Germinal center (tissue), 1 donor: ENCODE results near the gene PIGK.

Source experiments
- DNase-seq: peaks from one replicate; pipeline ENCODE4 v3.0.0; 2012; ENCODE audit warnings: mixed read lengths, low spot score

Gene PIGK

DNA sequence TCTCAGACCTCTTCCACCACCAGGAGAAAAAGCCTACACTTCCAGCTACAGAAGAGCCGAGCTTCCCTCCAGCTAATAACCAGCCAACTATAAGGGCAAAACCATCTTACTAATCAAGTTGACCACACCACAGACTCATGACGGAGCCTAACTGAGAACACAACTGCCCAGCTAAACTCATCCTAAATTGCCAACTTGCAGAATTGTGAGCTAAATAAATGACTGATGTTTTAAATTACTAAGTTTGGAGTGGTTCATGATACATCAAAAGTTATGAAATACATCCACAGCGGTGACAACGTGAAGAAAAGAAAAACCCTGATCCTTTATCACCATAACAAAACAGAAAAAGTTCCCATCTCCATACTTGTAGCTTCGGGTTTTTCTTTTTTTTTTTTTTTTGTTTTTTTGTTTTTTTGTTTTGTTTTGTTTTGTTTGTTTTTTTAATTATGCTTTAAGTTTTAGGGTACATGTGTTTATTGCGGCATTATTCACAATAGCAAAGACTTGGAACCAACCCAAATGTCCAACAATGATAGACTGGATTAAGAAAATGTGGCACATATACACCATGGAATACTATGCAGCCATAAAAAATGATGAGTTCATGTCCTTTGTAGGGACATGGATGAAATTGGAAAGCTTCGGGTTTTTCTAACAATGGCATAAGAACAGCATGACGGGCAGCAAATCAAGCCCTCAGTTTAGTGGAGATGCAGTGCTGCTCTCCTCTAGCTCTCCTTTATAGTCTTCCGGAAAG lies 122.6 kb downstream of the PIGK start:
- no peak for DNase-seq

DNA sequence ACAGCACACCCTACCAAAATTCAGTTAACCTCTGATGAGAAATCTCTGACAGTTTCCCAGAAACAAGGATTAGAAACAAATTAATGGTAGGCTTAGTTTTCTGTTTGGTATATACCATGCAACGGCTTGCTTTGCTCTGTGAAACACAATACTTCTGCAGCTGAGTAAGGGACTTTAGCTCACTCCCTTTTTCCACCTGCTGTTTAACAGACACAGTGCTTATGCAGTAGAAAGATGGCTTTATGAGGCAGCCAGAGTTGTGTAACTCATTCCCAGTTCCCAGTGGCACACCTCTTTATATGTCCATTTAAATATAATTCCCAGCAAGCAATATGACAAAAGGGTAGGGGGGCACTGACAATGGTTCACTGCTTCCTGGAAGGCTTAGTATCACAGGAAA lies 124.0 kb downstream of the PIGK start:
- no peak for DNase-seq

DNA sequence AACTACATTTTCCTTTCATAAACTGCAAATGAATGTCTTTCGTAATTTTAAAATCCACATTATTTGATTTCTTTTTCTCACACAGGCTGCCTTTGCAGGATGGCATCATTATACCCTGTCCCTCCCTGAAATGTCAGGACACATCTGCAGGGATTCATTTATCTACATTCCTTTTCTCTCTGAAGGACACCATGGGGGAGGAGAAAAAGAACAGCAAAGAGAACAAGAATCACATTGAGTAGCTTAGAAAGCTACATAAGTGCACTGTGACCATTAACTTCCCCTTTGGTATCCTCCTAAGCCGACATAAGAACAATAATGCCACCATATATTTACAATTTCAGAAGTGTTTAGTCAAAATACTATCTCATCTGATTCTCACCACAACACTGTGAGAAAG lies 129.5 kb downstream of the PIGK start:
- no peak for DNase-seq

DNA sequence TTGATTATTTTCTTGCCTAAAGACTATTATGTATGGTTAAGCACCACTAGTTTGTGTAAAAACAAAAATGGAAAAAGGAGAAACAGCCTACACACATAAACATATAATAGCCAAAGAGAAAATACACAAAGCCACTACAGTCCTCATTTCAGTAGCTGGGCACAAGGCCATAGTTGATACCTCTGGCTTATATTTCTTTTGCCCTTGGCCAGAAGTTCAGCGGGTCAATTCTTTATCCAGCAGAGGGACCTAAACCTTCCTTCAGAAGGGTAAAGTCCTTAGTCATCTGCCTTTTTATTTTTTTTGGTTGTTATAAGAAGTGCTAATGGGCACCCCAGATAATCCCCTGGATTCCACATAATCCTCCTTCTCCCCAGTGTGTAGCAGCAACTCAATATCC lies 134.1 kb downstream of the PIGK start:
- no peak for DNase-seq

DNA sequence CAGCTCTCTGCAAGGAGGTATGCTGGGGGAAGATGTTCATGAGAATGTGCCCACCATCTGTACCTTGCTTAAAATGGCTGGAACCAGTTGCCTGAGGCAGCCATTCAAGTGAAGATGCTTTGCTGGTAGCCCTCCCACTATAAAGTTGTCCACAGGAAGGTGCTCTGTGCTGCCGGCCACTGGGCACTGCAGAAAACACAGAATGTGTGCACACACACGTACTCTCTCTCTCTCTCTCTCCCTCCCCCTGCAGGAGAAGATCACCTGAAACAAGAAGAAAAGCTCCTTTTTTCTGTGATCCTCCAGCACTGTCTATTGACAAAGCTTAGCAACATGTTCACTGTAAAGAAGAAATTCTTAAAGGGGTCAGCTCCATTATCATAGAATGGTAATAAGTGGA lies 134.8 kb downstream of the PIGK start:
- no peak for DNase-seq

DNA sequence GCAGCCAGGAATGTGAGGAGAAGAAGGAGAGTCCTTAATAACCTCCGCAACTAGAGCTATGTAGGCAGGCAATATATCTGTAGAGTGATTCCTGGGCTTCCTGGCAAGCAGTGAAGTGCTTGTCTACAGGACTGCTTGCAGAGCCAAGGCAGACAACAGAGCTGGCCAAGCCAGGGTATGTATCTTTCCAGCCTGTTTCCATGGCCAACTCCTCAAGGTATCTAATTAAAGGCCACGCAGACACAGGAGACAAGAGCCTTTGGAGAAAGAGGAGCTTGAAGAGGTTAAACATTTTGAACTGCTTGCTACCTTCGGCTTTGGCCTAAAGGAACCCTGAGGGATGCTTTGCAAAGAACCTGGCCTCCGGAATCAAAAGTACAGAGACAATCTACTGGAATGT lies 137.4 kb downstream of the PIGK start:
- no peak for DNase-seq

DNA sequence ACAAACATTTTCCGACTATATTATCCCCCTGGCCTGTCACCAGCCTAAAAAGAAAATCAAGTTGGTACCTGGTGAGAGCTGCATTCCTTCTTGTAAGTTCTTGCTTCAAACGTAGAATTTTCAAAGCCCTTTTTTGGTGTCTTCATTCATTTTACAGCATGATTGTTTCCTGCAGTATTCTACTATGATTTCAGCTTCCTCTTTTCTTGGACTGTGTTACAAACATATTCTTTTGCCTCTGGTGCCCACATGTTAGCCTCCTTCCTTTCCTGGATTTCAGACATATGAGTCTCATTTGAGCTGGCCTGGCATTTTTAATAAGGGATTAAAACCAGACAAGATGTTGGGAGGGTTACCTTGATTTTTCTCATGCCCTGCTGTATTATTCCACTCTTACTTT lies 142.5 kb downstream of the PIGK start:
- DNase-seq = no peak

DNA sequence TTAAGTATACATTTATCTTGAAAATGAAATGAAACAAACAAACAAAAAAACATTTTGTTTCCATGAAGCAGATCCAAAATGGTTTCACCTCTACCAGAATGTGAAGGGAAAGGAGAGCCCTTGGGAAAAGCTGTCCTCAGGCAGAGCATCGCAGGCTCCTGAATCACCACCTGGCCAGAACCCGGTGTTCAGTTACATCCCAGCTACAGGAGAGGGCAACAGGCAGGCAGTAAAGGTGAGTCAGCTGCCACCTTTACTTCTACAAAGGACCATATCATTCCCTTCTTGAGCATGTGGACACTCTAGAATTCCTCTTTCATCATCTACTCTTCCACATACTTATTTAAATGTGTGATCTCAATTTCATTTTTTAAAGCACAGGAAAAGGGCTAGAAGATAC lies 151.2 kb downstream of the PIGK start:
- no peak for DNase-seq

DNA sequence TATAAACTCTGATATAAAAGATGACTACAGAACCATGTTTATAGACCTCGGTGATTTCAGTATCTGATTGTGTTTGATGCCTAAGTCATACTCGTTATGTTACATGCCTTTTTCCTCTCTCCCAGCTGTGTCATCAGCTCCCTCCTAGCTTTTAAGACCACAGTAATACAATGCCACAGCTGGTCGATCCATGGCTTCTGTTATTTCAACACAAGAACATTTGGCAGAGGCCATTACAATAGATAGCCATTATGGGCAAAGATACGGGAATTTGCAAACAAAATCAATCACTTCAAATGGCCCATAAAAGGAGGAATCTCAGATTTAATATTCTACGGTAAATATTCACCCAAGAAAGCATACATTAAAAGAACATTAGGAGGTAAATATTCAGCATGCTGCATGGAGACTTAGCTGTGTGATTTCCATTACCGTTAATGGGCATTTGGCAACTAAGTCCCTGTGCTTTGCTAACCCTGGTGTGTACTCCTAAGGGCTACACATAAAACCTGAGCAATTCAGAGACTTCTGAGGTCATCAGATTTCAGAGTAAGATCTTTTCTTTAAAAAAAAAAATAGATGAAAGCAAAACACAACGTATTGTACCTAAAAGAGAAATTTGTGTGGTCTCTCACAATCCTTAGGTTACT lies 153.4 kb downstream of the PIGK start:
- no peak for DNase-seq

DNA sequence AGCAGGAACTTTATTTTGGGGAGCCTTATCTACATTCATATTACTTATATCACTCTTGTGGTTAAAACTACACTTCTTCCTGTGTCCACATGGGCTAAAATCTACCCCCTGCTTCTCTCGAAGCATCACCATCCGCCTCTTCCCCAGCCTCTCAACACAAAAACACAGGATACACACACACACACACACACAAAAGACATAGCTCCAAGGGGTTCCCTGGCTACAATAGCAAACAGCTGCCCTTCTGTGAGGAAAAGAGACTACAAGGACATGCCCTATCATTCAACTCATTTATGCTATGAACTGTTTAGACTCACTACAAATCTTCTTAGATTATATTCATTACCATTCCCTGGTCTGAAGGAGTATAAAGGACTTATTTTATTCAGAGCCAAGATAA lies 155.0 kb downstream of the PIGK start:
- DNase-seq = no peak

DNA sequence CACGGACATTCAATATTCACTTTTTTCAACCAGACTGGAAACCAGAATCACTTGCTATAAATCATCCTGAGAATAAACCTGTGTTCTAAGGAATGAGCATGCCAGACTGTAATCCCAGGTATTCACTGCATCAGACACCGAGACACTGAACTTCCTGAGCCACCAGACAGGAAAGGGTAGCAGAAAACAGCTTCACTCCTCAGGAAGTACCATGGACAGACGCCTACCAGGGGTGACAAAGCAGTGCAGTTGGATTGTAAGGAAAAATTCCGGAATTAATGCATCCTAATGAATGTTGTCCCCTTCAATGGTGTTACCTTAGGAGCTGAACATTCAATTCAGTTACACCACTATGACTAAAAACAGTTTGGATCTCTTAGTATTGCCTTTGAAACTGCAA lies 156.1 kb downstream of the PIGK start:
- DNase-seq = no peak

DNA sequence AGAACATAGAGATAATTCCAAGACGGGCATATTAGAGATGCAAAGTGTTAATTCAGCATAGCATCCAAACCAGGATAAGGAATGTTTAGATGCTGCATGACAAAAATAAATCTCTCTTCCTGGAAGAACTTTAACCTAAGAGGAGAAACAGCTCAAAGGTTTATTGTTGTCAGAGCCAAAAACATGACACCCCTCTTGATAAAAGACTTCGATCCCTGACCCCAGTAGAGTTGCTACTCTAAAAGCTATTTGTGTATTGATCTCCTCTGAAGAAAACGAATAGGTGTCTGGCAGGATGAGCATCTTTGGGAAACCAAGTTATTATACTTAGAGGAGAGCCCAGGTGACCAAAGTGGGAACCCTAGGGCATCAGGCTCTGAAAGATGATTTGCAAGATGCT lies 158.1 kb downstream of the PIGK start:
- no peak for DNase-seq

DNA sequence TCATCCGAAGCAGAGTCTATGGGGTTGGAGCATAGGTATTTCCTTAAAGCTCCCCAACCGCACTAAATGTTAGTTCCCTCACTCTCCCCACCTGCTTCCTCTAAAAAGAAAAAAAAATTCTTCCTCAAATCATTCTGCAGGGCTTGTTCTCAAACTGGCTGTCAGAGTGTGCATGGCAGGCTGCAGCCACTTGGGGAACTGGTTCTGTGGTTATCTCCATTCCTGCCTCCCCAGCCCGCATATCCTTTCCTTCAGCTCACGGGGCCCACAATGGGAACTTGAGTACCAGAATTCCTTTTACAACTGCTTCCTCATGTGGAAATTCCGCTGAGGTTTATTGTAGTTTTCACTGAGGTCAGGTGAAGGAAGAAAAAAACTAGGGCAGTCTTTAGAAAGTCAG lies 159.2 kb downstream of the PIGK start:
- no peak for DNase-seq

DNA sequence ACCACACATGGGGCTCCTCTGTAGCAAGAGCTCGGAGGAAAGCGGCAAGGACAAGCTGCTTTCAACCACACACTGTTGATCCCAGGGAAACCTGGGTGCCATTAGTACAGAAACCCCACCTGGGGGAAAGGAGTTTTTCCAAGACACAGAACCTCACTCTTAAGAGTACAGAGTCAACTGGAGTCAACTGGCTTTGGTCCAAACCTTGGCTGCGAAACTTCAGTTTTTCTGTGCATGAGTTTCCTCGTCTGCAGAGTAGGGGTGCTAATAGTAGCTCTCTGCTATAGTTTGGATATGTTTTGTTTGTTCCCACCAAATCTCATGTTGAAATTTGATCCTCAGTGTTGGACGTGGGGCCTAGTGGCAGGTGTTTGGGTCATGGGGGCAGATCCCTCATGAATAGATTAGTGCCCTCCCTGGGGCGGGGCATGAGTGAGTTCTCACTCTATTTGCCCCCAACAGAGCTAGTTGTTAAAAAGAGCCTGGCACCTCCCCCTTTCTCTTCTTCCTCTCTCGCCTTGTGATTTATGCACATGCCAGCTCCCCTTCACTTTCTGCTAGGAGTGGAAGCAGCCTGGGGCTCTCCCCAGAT lies 161.1 kb downstream of the PIGK start:
- no peak for DNase-seq

DNA sequence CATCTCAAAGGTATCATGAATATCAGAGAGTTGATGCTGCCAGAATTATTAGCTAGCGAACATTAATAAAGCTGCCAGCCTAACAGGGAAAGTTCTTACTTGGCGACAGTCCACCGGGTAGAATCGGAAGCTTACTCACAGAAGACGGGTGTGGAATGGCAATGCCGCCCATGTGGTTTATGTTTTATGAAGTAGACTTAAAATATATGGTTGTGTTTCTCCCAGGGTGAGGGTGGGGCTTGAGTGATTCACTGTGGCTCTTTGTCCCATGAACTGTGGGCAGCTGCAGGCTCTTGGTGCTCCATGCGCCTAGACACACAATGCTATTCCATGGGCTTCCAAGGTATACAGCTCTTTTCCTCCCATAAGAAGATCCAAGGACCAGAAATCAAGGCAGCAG lies 162.7 kb downstream of the PIGK start:
- no peak for DNase-seq

DNA sequence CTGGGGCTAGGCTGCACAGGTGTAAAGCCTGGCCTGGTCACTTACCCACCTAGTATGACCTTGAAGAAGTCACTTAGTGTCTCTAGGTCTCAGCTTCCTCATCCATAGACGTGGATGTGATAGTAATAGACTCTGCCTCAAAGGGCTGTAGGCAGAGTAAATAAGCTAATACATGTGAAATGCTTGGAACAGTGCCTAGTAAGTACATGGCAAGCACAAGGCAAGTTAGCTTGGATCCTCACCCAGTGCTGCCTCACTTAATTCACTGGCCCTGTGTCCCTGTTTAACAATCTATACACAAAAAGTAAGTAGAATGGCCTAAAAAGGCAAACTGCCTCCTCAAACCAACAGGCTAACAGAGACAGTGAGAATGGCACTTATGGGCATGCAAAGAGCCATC lies 167.8 kb downstream of the PIGK start:
- DNase-seq = no peak

DNA sequence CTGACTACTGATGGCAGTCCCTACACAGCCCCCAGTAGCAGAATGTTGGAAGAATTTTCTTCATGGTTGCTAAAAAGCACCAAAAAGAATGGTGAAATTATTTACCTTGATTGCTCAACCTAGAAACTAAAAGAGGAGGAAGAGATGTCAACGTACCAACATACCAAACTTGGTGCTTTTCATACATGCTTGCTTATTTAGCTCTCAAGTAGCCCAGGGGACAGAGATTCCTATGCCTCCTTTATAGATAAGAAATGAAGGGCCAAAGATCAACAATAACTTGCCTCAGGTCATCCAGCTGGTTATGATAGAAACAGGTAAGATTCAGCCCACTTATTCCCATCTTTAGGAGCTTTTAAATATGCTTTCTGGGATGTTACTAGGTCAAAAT lies 170.6 kb downstream of the PIGK start:
- no peak for DNase-seq

DNA sequence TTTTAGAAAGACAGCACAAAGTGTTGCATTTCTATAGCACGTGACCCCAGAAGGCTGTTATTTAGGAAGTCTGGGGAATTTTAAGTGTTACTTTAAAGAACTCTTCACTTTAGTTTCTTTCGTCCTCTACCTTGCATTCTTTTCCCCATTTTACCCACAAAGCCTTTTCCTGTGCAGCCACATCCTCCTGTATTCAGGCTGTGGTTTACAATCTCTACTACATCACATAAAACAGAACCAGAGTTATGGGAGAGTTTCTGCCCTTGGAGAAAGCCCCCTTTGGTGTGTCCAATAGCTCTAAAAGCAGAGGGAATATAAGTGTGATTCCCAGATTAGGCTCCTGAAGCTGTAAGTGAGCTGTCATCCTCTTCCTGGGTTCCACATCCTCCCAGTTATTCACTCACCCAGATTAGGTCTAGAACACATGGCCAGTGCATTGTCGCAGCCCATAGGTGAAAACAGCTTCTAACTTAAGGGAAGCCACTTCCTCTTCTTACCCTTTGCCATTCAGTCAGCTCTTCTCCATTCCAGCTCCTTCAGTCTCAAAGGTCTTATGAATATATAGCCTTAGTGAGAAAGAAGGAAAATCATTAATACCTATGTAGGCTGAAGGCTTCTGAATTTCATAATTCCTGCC lies 171.1 kb downstream of the PIGK start:
- DNase-seq = no peak

DNA sequence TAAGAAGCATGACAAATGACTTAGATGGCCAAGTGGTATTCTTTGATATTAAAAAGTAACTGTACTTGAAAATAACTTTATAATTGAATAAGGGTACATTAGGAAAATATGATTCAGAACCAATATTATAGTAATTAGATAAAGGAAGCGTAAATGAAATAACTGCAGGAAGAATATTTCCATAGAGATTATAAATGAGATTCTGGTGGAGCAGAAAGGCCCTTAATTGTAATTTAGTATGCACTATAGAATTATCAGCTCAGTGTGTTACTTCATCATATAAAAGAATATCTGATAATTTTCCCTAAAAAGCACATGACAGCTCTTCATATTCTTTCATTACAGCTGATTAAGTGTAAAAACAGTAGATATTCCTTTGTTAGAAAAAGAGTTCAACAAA lies 171.7 kb downstream of the PIGK start:
- no peak for DNase-seq

DNA sequence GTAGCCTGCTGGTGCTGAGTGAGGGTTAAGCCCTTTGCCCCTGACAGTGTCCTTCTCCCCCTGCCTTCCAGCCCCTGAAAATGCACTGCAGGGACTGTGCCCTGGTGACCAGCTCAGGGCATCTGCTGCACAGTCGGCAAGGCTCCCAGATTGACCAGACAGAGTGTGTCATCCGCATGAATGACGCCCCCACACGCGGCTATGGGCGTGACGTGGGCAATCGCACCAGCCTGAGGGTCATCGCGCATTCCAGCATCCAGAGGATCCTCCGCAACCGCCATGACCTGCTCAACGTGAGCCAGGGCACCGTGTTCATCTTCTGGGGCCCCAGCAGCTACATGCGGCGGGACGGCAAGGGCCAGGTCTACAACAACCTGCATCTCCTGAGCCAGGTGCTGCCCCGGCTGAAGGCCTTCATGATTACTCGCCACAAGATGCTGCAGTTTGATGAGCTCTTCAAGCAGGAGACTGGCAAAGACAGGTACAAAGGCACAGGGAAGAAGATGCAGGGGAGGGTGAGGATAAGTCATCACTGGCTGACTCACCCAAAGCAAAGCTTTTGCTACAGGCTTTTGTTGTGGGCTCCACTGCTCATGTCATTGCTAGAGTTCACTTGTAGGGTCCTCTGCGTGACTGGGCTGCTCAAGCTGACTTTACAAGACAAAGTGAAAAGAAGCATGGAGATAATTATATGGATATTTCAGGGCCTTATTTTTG lies 174.9 kb downstream of the PIGK start:
- DNase-seq = no peak

DNA sequence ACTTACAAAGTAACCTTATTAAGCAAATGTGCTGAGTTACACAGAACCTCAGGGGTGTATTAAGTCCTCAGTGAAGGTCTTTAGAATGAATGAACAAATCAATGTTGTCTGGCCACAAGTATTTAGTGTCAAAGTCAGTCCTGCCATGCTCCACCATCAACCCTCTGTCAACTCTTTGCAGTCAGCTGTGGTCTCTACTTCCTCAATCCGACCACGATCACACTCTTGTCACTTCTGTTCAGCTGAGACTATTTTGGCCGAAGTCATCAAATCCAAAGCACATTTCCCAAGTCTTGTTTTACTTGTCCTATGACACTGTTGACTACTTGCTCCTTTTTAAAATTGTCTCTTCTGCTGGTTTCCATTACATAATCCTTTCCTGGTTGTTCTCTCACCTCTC lies 178.4 kb downstream of the PIGK start:
- no peak for DNase-seq

DNA sequence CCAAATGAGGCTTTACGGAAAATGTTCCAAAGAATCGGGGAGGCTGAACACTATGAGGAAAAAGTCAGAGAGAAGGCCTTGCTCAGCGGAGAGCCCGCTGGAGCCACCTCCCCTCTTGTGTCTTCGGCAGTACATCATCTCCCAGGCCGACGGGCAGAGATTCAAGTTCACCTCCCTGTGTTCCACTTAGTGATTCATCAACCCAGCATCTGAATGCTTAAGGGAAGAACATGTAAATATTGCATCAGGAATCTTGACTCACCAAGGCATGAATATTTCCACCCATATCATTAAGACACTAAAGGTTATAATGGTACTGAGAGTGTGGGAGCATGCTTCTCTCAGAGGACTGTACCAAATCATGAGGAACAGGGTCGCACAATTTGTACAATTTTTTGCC lies 179.5 kb downstream of the PIGK start:
- DNase-seq = no peak

DNA sequence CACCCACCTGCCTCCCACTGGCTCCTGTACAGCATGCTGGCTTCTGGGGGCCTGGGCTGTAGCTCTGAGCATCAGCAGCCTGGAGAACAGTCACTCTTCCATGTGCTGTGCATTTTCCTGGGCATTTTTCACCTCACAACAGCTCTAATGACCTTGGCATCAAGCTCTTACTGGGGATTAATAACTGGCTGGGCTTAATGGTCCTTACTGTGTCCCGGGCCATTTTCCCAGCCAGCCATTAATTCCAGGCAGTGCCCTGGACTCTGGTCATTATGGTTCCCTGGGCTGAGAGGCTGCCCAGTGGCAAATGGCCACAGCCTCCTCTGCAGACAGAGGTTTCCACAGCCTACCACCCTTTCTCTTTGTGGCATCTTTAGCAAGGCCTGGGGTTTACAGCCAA lies 180.1 kb downstream of the PIGK start:
- no peak for DNase-seq
